WI38 (cell line): ENCODE measurements around the gene TMCC1.
"Not testable (repeated sequence)": the region's sequence is repeated elsewhere in the genome, so short reads cannot be mapped to it uniquely, and the experiment has no call there.

Experiments
- H3K4me3 ChIP-seq: 2 replicates; pipeline ENCODE4 v1.5.1; 2011; ENCODE audit warnings: low read depth, mild to moderate bottlenecking, control low read depth, low read length
- CTCF ChIP-seq: IDR thresholded peaks from 2 replicates; pipeline ENCODE4 v1.5.1; 2012; ENCODE audit warnings: low read depth, mild to moderate bottlenecking, control low read depth, low read length

TMCC1 gene

GRCh38 chr3:129758306-129758705 lies 135.2 kb downstream of the TMCC1 start:
- TF ChIP-seq CTCF = no peak
- no peak overlapping the region for H3K4me3 ChIP-seq

- no peak overlapping the region for H3K4me3 ChIP-seq
- TF ChIP-seq CTCF = no peak
Measured at GRCh38 chr3:129756871-129757270, 136.6 kb downstream of the TMCC1 start.

GRCh38 chr3:129751105-129751504 lies 142.4 kb downstream of the TMCC1 start:
- not testable (repeated sequence) for H3K4me3 ChIP-seq

GRCh38 chr3:129749692-129750091 lies 143.8 kb downstream of the TMCC1 start:
- no peak for TF ChIP-seq CTCF
- no peak overlapping the region for H3K4me3 ChIP-seq

GRCh38 chr3:129747992-129748391 lies 145.5 kb downstream of the TMCC1 start:
- no peak overlapping the region for H3K4me3 ChIP-seq
- TF ChIP-seq CTCF = no peak

- TF ChIP-seq CTCF = no peak
- H3K4me3 ChIP-seq = no peak overlapping the region
Measured at GRCh38 chr3:129747136-129747535, 146.4 kb downstream of the TMCC1 start.

- no peak for TF ChIP-seq CTCF
Measured at GRCh38 chr3:129746629-129747028, 146.9 kb downstream of the TMCC1 start.

GRCh38 chr3:129745253-129745652 lies 148.3 kb downstream of the TMCC1 start:
- no peak for TF ChIP-seq CTCF
- H3K4me3 ChIP-seq = no peak overlapping the region

More at GRCh38 chr3:129746629-129747028, 146.9 kb downstream of the TMCC1 start:
- H3K4me3 ChIP-seq = no peak overlapping the region
